Breast epithelium (tissue), 3 donors: ENCODE results near the gene MYBPHL.

ENCODE experiments used
- POLR2A ChIP-seq: fragments of 450-650 bp; IDR thresholded peaks from one replicate; pipeline ENCODE4 v1.6.1; 2016; ENCODE audit warnings: antibody characterized with exemption, mild to moderate bottlenecking, moderate library complexity
- POLR2AphosphoS5 ChIP-seq, 3 donors: sonication (generic); formaldehyde crosslinking; IDR thresholded peaks; one replicate each; pipeline ENCODE4 v1.6.1; 2017; ENCODE audit warnings: antibody characterized with exemption in 3 of 3
- TF ChIP-seq, protein P1 (sequence below), 3 donors: fragments of 450-650 bp; IDR thresholded peaks; one replicate each; pipeline ENCODE4 v1.5.1; 2016 to 2017; ENCODE audit warnings: antibody characterized with exemption in 3 of 3, mild to moderate bottlenecking in 3 of 3, moderate library complexity in 3 of 3

GRCh38 chr1:109255678-109256077, 51.1 kb downstream of the MYBPHL start:
- TF ChIP-seq, protein P1, sequence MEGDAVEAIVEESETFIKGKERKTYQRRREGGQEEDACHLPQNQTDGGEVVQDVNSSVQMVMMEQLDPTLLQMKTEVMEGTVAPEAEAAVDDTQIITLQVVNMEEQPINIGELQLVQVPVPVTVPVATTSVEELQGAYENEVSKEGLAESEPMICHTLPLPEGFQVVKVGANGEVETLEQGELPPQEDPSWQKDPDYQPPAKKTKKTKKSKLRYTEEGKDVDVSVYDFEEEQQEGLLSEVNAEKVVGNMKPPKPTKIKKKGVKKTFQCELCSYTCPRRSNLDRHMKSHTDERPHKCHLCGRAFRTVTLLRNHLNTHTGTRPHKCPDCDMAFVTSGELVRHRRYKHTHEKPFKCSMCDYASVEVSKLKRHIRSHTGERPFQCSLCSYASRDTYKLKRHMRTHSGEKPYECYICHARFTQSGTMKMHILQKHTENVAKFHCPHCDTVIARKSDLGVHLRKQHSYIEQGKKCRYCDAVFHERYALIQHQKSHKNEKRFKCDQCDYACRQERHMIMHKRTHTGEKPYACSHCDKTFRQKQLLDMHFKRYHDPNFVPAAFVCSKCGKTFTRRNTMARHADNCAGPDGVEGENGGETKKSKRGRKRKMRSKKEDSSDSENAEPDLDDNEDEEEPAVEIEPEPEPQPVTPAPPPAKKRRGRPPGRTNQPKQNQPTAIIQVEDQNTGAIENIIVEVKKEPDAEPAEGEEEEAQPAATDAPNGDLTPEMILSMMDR (IDR thresholded peaks at IDR 0.05): no peak
- TF ChIP-seq POLR2A (no peak), POLR2AphosphoS5 (IDR thresholded peaks at IDR 0.05) (no peak)
